K562 (cell line): ENCODE results near the gene CLPSL1. TPM values are rescaled to one million over a fixed set of nuclear protein-coding genes. Genes with fewer than 3 reads are reported as not detected.

Source experiments
- BRD4 ChIP-seq: fragments of 200-600 bp; sonication (generic); IDR thresholded peaks from 2 replicates; pipeline ENCODE4 v1.6.1; 2017; ENCODE audit warnings: inconsistent platforms
- CBX8 ChIP-seq: fragments of 200-600 bp; sonication (generic); IDR thresholded peaks from 2 replicates; pipeline ENCODE4 v1.6.1; 2012; ENCODE audit warnings: borderline replicate concordance, mixed run types, low read depth, mild to moderate bottlenecking, moderate library complexity, mixed read lengths, low read length, control low read depth, inconsistent platforms; ENCODE audit not compliant: poor library complexity, severe bottlenecking; ENCODE audit errors: extremely low read depth
- EGR1 ChIP-seq: fragments of 450-650 bp; conservative IDR thresholded peaks from 2 replicates; pipeline ENCODE4 v1.6.1; 2017; ENCODE audit warnings: mild to moderate bottlenecking
- FOS ChIP-seq: IDR thresholded peaks from 3 replicates; pipeline ENCODE4 v1.6.1; 2011; ENCODE audit not compliant: insufficient read length; ENCODE audit errors: extremely low read depth
- HDAC6 ChIP-seq: IDR thresholded peaks from 2 replicates; pipeline ENCODE4 v1.6.1; 2012; ENCODE audit warnings: low read depth, mild to moderate bottlenecking, control low read depth, inconsistent platforms, low read length, moderate library complexity
- HMG20A ChIP-seq: fragments of 450-650 bp; formaldehyde crosslinking; conservative IDR thresholded peaks from 2 replicates; pipeline ENCODE4 v1.4.0; 2020; ENCODE audit warnings: mild to moderate bottlenecking, mixed read lengths
- MTA2 ChIP-seq: fragments of 450-650 bp; IDR thresholded peaks from 2 replicates; pipeline ENCODE4 v1.6.1; 2016; ENCODE audit warnings: low read depth
- NR2C1 ChIP-seq, 2 experiments: fragments of 450-650 bp; IDR thresholded peaks; 2 replicates each; pipeline ENCODE4 v1.6.1; 2017; ENCODE audit warnings: mild to moderate bottlenecking in 2 of 2, antibody characterized with exemption in 1 of 2, inconsistent platforms in 1 of 2, missing compliant biosample characterization in 1 of 2, missing genetic modification characterization in 1 of 2
- PHB ChIP-seq: fragments of 250-450 bp; sonication (Bioruptor Pico); IDR thresholded peaks from 2 replicates; pipeline ENCODE4 v1.5.0; 2021
- PRDM10 ChIP-seq: fragments of 450-650 bp; IDR thresholded peaks from 2 replicates; pipeline ENCODE4 v1.6.1; 2018; ENCODE audit not compliant: partially characterized antibody
- PREB ChIP-seq: sonication (generic); formaldehyde crosslinking; IDR thresholded peaks from 2 replicates; pipeline ENCODE4 v1.8.1; 2023; ENCODE audit warnings: mild to moderate bottlenecking, missing genetic modification reagents
- SAP30 ChIP-seq: fragments of 200-600 bp; sonication (generic); IDR thresholded peaks from 2 replicates; pipeline ENCODE4 v1.6.1; 2012; ENCODE audit warnings: borderline replicate concordance, low read depth, mild to moderate bottlenecking, moderate library complexity, low read length, control low read depth, inconsistent platforms; ENCODE audit not compliant: insufficient read depth, poor library complexity, severe bottlenecking
- SMAD4 ChIP-seq: fragments of 250-450 bp; sonication (Bioruptor Pico); conservative IDR thresholded peaks from 2 replicates; pipeline ENCODE4 v1.8.0; 2021; ENCODE audit warnings: inconsistent platforms, mild to moderate bottlenecking, moderate library complexity
- SMARCE1 ChIP-seq: fragments of 450-650 bp; IDR thresholded peaks from 2 replicates; pipeline ENCODE4 v1.7.1; 2016; ENCODE audit warnings: mild to moderate bottlenecking
- SNIP1 ChIP-seq: fragments of 450-650 bp; IDR thresholded peaks from 2 replicates; pipeline ENCODE4 v1.7.1; 2017; ENCODE audit warnings: low read depth, mild to moderate bottlenecking
- STAG1 ChIP-seq: sonication (generic); formaldehyde crosslinking; IDR thresholded peaks from 2 replicates; pipeline ENCODE4 v1.5.0; 2020; ENCODE audit warnings: missing genetic modification reagents, borderline replicate concordance
- TSC22D4 ChIP-seq: fragments of 450-650 bp; IDR thresholded peaks from 2 replicates; pipeline ENCODE4 v1.6.1; 2016; ENCODE audit warnings: missing genetic modification characterization, missing biosample characterization, control low read depth
- XRCC3 ChIP-seq: fragments of 450-650 bp; IDR thresholded peaks from 2 replicates; pipeline ENCODE4 v1.6.1; 2017; ENCODE audit warnings: mild to moderate bottlenecking, moderate library complexity
- ZBTB34 ChIP-seq: fragments of 250-450 bp; sonication (Bioruptor Pico); IDR thresholded peaks from 2 replicates; pipeline ENCODE4 v1.8.0; 2021; ENCODE audit warnings: mild to moderate bottlenecking, moderate library complexity
- ZC3H11A ChIP-seq: IDR thresholded peaks from 2 replicates; pipeline ENCODE4 v1.6.1; 2012; ENCODE audit warnings: low read depth, low read length, improper control_type of control experiment
- ZFX ChIP-seq: sonication (generic); formaldehyde crosslinking; IDR thresholded peaks from 2 replicates; pipeline ENCODE4 v1.8.0; 2022; ENCODE audit warnings: mild to moderate bottlenecking, missing genetic modification reagents, moderate library complexity
- ZKSCAN1 ChIP-seq: fragments of 150-350 bp; IDR thresholded peaks from 2 replicates; pipeline ENCODE4 v1.6.1; 2016; ENCODE audit warnings: low read depth, low read length
- ZNF224 ChIP-seq: sonication (generic); formaldehyde crosslinking; IDR thresholded peaks from 2 replicates; pipeline ENCODE4 v1.8.0; 2022; ENCODE audit warnings: mild to moderate bottlenecking, missing genetic modification reagents
- ZNF507 ChIP-seq: conservative IDR thresholded peaks from 2 replicates; pipeline ENCODE4 v1.6.1; 2017; ENCODE audit warnings: missing genetic modification characterization, missing compliant biosample characterization
- polyA plus RNA-seq, 8 experiments: library from polyadenylated mRNA; depleted of rRNA in 4 of 8; stranded (reverse) in 5 of 8; unstranded in 3 of 8; fragments of >200 nt; fragmentation: Nextera tagmentation in 2 of 8; fragmentation: Illumina TruSeq in 1 of 8; extraction: Ambion mirVana in 2 of 8; extraction: Trizol in 1 of 8; gene quantifications; 2 replicates each; pipeline versions ENCODE4 v1.2.1 to v1.2.3, GENCODE V29; 2011 to 2014; ENCODE audit warnings: inconsistent platforms in 1 of 8, missing spikeins in 1 of 8
- total RNA-seq, 7 experiments: library from RNA; depleted of rRNA in 6 of 7; stranded (reverse); fragments of >200 nt in 6 of 7; fragmentation: Illumina TruSeq in 2 of 7; extraction: Trizol in 2 of 7; gene quantifications; 2 replicates each; pipeline versions ENCODE4 v1.2.1 to v1.2.3, GENCODE V29; 2011 to 2021; ENCODE audit warnings: low replicate concordance in 1 of 7

Gene CLPSL1
- total and polyA plus RNA-seq, 9 of the 15 experiments (the other 6 are each of a cell fraction or from before 2014, with no cell fraction given): not detected

- TF ChIP-seq ZBTB34 (CRISPR knock-in tag) (no peak), SAP30 (no peak), STAG1 (CRISPR knock-in tag) (peak; percentile 70; the same call in 1 of the 2 replicates), ZC3H11A (no peak), PHB (CRISPR knock-in tag) (no peak), BRD4 (no peak), XRCC3 (no peak), PREB (CRISPR knock-in tag) (no peak), HMG20A (CRISPR knock-in tag) (no peak), SMARCE1 (no peak), NR2C1 (IDR thresholded peaks at IDR 0.05) (no peak), NR2C1 (tag; IDR thresholded peaks at IDR 0.05) (no peak), MTA2 (no peak), EGR1 (no peak), SNIP1 (no peak), CBX8 (no peak), SMAD4 (CRISPR knock-in tag) (0 out of 2 replicates have a peak, but pooled peaks have one; percentile 41), FOS (no peak), HDAC6 (no peak), ZNF224 (CRISPR knock-in tag) (no peak), PRDM10 (no peak), ZNF507 (tag) (no peak), ZFX (no peak), ZKSCAN1 (no peak), TSC22D4 (tag) (no peak)
These were observed 43.2 kb upstream of the CLPSL1 start (continued) for GRCh38 chr6:35737413-35738211.
